ENCODE measurements around the gene MCCD1.
A peak's percentile ranks its signal among the peaks of the same experiment; 100 is the strongest.
"Not testable (repeated sequence)": the region's sequence is repeated elsewhere in the genome, so short reads cannot be mapped to it uniquely, and the experiment has no call there.

The MCCD1 gene

GRCh38 chr6:31528821-31529328 lies at the start of gene MCCD1:
MCCD1 (plus strand) TSS chr6:31528962; CDS start chr6:31529015, 53 bp downstream.
- no peak for DNase-seq

GRCh38 chr6:31479151-31479932 lies 49.4 kb upstream of the MCCD1 start:
- DNase-seq, result no peak

GRCh38 chr6:31479933-31480535 lies 48.7 kb upstream of the MCCD1 start:
- DNase-seq, result no peak

- no peak for DNase-seq
Observed at GRCh38 chr6:31480574-31480973, 48.2 kb upstream of the MCCD1 start.

GRCh38 chr6:31483392-31483791 lies 45.4 kb upstream of the MCCD1 start:
- no peak for DNase-seq

- no peak for DNase-seq
Observed at GRCh38 chr6:31485055-31485454, 43.7 kb upstream of the MCCD1 start.

GRCh38 chr6:31486065-31486837 lies 42.5 kb upstream of the MCCD1 start:
- not testable (repeated sequence) for DNase-seq

- not testable (repeated sequence) for DNase-seq
Observed at GRCh38 chr6:31487674-31488073, 41.1 kb upstream of the MCCD1 start.

- DNase-seq, result no peak
Observed at GRCh38 chr6:31489086-31489485, 39.7 kb upstream of the MCCD1 start.

GRCh38 chr6:31490115-31490873 lies 38.5 kb upstream of the MCCD1 start:
- DNase-seq, result no peak

- not testable (repeated sequence) for DNase-seq
Observed at GRCh38 chr6:31493550-31493874, 35.2 kb upstream of the MCCD1 start.

- DNase-seq, result peak; percentile 62
Observed at GRCh38 chr6:31493875-31494694, 34.7 kb upstream of the MCCD1 start.

GRCh38 chr6:31495580-31495979 lies 33.2 kb upstream of the MCCD1 start:
- peak; percentile 71 for DNase-seq

- DNase-seq, result not testable (repeated sequence)
Observed at GRCh38 chr6:31496826-31497225, 31.9 kb upstream of the MCCD1 start.

GRCh38 chr6:31497531-31498476 lies 31.0 kb upstream of the MCCD1 start, which contains the start of gene MICB:
MICB (plus strand) TSS chr6:31498145; CDS start chr6:31498194, 49 bp downstream.
- peak; percentile 85 for DNase-seq

GRCh38 chr6:31498748-31499147 lies 30.0 kb upstream of the MCCD1 start:
- no peak for DNase-seq

GRCh38 chr6:31499648-31500047 lies 29.1 kb upstream of the MCCD1 start:
- DNase-seq, result not testable (repeated sequence)

GRCh38 chr6:31502586-31502985 lies 26.2 kb upstream of the MCCD1 start:
- DNase-seq, result no peak

- DNase-seq, result not testable (repeated sequence)
Observed at GRCh38 chr6:31509036-31509435, 19.7 kb upstream of the MCCD1 start.

GRCh38 chr6:31510007-31510406 lies 18.8 kb upstream of the MCCD1 start:
- no peak for DNase-seq
